Peyer's patch (tissue), 4 donors: Measurements from ENCODE around the gene ESYT2. TPM values are rescaled to one million over a fixed set of nuclear protein-coding genes. Genes with fewer than 3 reads are reported as not detected.

Source experiments
- DNase-seq, 3 donors: peaks; one replicate each; pipeline ENCODE4 v3.0.0-alpha.2; 2017 to 2019
- H3K27ac ChIP-seq, 4 donors: fragments of 200-600 bp; sonication (generic); one replicate each; pipeline ENCODE4 v1.5.1; 2016 to 2019
- H3K27me3 ChIP-seq, 2 donors: fragments of 200-600 bp; sonication (generic); one replicate each; pipeline ENCODE4 v1.5.1; 2019
- H3K36me3 ChIP-seq, 3 donors: fragments of 200-600 bp; sonication (generic); one replicate each; pipeline ENCODE4 v1.5.1; 2016 to 2019
- H3K4me1 ChIP-seq, 4 donors: fragments of 200-600 bp; sonication (generic); one replicate each; pipeline ENCODE4 v1.5.1; 2016 to 2019
- H3K4me3 ChIP-seq, 4 donors: fragments of 200-600 bp; sonication (generic); 1 replicate in 3 of 4; 2 replicates in 1 of 4; pipeline ENCODE4 v1.5.1; 2016 to 2019; ENCODE audit warnings: mild to moderate bottlenecking in 1 of 4
- H3K9me3 ChIP-seq, 4 donors: fragments of 200-600 bp; sonication (generic); one replicate each; pipeline ENCODE4 v1.5.1; 2016 to 2019; ENCODE audit warnings: mild to moderate bottlenecking in 1 of 4
- CTCF ChIP-seq, 6 experiments: fragments of 450-650 bp in 4 of 6; fragments of 200-600 bp in 2 of 6; sonication (generic) in 1 of 6; IDR thresholded peaks; one replicate each; pipeline ENCODE4 v1.5.1; 2017 to 2019; ENCODE audit warnings: antibody characterized with exemption in 6 of 6, mild to moderate bottlenecking in 3 of 6, moderate library complexity in 1 of 6
- POLR2A ChIP-seq, 2 donors: fragments of 450-650 bp; IDR thresholded peaks; one replicate each; pipeline ENCODE4 v1.5.1; 2017; ENCODE audit warnings: antibody characterized with exemption in 2 of 2, mild to moderate bottlenecking in 2 of 2, moderate library complexity in 2 of 2
- total RNA-seq, 4 donors: library from RNA; depleted of rRNA; stranded (reverse); fragments of >200 nt; gene quantifications; one replicate each; pipeline ENCODE4 v1.1.0, GENCODE V29; 2016

The ESYT2 gene
- total RNA-seq, 4 donors from 2014 or later: 53.6 to 137 (median 71.0) TPM

DNA sequence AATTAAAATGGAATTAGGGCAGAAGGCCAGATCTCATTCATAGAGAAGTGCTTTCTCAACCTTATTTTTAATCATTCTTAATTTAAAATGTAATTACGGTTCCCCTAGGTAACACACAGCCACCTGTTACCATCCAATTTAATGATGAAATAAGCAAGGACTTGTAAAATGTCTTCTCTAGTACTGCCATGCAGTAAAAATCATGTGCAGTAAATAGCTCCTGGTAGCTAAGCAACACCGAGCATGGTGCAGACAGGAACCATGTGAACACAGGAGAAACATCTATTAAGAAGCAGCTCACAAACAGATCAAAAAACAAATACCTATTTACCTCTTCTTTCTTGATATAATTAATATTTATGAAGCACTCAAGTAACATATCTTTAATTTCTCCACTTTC is 139.8 kb downstream of the ESYT2 start:
- peaks cover 0 to 15% (median 0%) of the 10 kb centered on the region in 3 donors for H3K36me3 ChIP-seq
- no peak for DNase-seq
- no peak overlapping the region for H3K4me3 ChIP-seq
- no peaks in the 10 kb centered on the region for H3K4me1 ChIP-seq
- H3K9me3 ChIP-seq: no peaks in the 10 kb centered on the region
- H3K27ac ChIP-seq: no peak overlapping the region
- no peak for TF ChIP-seq CTCF (IDR thresholded peaks at IDR 0.05)
- TF ChIP-seq POLR2A (IDR thresholded peaks at IDR 0.05): no peak
- H3K27me3 ChIP-seq: no peaks in the 10 kb centered on the region

DNA sequence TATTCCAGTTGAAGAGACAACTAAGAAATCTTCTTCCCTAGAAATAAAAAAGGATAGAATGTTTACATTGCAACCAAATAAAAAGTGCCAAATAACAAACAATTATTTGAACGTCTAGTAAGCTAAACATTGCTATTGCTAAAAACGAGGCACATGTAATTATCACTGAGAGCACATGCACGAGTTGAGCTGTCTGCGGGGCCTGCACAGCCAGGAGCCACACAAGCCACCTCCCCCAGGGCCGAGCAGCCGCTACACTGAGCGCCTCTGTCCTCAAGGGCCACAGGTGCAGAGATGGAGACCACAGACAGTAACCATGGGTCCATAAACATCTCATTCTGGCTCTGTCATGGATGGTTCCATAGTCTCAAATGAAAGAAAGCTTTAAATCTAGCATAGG is 141.9 kb downstream of the ESYT2 start:
- TF ChIP-seq POLR2A (IDR thresholded peaks at IDR 0.05) (no peak), CTCF (IDR thresholded peaks at IDR 0.05) (no peak)
- no peak for DNase-seq
- H3K27me3 ChIP-seq: no peaks in the 10 kb centered on the region

GRCh38 chr7:158685693-158686092 is 143.6 kb downstream of the ESYT2 start:
- Histone ChIP-seq H3K9me3 (no peaks in the 10 kb centered on the region), H3K36me3 (peaks cover 0 to 15% (median 0%) of the 10 kb centered on the region in 3 donors), H3K4me1 (no peaks in the 10 kb centered on the region), H3K4me3 (no peak overlapping the region), H3K27me3 (no peaks in the 10 kb centered on the region), H3K27ac (no peak overlapping the region)
- TF ChIP-seq CTCF (IDR thresholded peaks at IDR 0.05) (no peak), POLR2A (IDR thresholded peaks at IDR 0.05) (no peak)
- DNase-seq: no peak

More for the DNA sequence above, 141.9 kb downstream of the ESYT2 start:
- Histone ChIP-seq H3K36me3 (peaks cover 0 to 15% (median 0%) of the 10 kb centered on the region in 3 donors), H3K4me1 (no peaks in the 10 kb centered on the region), H3K27ac (no peak overlapping the region), H3K9me3 (no peaks in the 10 kb centered on the region), H3K4me3 (no peak overlapping the region)

DNA sequence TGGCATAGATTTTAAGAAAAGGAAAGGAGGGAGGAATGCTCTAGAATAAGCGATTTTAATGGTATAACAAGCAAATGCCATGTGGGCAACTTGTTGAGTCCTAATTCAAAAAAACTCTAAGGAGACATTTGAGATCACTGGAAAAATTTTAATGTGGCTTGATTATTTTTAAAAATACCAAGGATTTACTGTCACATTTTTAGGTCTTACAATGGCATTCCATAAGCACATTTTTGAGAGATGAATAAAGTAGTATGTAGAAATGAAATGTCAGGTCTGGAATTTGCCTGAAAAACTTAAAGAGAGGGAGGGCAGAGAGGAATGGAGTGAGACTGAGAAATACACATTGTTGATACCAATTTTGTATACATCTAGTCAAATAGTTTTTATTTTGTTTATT is 145.0 kb downstream of the ESYT2 start:
- Histone ChIP-seq H3K36me3 (peaks cover 0 to 9% (median 0%) of the 10 kb centered on the region in 3 donors), H3K27ac (no peak overlapping the region), H3K4me1 (no peaks in the 10 kb centered on the region), H3K4me3 (no peak overlapping the region), H3K9me3 (no peaks in the 10 kb centered on the region), H3K27me3 (no peaks in the 10 kb centered on the region)
- no peak for DNase-seq
- TF ChIP-seq POLR2A (IDR thresholded peaks at IDR 0.05) (no peak), CTCF (IDR thresholded peaks at IDR 0.05) (no peak)

DNA sequence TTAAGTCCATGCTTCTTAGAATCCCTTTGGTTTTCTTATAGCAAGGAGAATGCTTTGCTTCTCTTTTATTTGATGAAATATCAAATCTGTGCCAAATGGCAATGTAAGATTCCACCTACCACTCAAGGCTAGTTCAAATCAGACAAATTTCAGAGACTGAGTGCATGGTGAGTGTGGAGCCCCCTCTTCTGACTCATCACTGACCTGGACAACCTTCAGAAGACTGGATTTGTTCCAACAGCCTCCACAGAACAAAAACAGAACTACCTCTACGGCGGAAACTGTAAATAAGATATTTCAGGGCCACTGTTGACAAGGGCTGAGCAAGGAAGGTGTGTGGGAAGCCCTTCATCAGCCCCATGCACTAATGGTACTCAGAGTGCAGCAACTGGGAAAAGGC is 145.8 kb downstream of the ESYT2 start:
- peaks cover 0 to 5% (median 0%) of the 10 kb centered on the region in 3 donors for H3K36me3 ChIP-seq
- TF ChIP-seq POLR2A (IDR thresholded peaks at IDR 0.05) (no peak), CTCF (IDR thresholded peaks at IDR 0.05) (no peak)
- H3K9me3 ChIP-seq: no peaks in the 10 kb centered on the region
- no peak overlapping the region for H3K4me3 ChIP-seq
- no peak overlapping the region for H3K27ac ChIP-seq
- DNase-seq: no peak
- H3K27me3 ChIP-seq: no peaks in the 10 kb centered on the region
- H3K4me1 ChIP-seq: no peaks in the 10 kb centered on the region

GRCh38 chr7:158682456-158682855 is 146.9 kb downstream of the ESYT2 start:
- Histone ChIP-seq H3K4me1 (no peaks in the 10 kb centered on the region), H3K27me3 (no peaks in the 10 kb centered on the region), H3K36me3 (peaks cover 0 to 1% (median 0%) of the 10 kb centered on the region in 3 donors), H3K9me3 (no peaks in the 10 kb centered on the region), H3K27ac (no peak overlapping the region), H3K4me3 (no peak overlapping the region)
- TF ChIP-seq CTCF (IDR thresholded peaks at IDR 0.05): no peak
- TF ChIP-seq POLR2A (IDR thresholded peaks at IDR 0.05): no peak
- DNase-seq: no peak
